Fibroblast of skin of left biceps (primary cell): ENCODE measurements around the gene SLC45A1.

Source experiments
- DNase-seq, 2 experiments: peaks; one replicate each; pipeline ENCODE4 v3.0.0-alpha.2; 2013; ENCODE audit warnings: low read depth in 2 of 2

SLC45A1 gene

GRCh38 chr1:8384577-8384976, 66.7 kb downstream of the SLC45A1 start:
- DNase-seq, result no peak

GRCh38 chr1:8386247-8386646, 68.3 kb downstream of the SLC45A1 start:
- DNase-seq, result no peak

- no peak for DNase-seq
Measured at GRCh38 chr1:8388732-8389562, 71.0 kb downstream of the SLC45A1 start.

DNA sequence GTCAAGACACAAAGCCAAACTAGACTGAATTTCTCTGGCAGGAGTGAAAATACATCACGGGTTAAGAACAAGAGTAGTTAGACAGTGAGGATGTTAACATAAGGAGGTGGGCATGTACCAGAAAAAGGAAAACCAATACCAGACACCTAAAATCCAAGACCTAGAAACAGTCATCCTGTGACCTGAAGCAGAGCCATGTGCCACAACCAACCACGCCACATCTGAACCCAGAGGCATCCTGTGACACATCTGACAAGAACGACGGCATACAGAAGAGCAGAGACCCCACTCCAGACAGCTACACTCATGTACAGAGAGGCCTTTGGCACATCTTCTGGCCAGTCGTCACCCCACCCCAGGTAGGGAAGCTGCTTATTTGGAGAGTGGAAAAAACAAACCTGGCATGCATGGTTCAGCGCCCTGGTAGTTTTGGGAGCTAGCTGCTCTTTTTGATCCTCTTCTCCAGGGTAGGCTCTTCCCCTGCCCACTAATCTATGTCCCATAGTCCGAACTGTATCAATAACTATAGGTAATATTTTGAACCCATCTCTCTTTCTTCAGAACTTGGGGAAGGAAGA, 72.1 kb downstream of the SLC45A1 start:
- DNase-seq, result no peak

DNA sequence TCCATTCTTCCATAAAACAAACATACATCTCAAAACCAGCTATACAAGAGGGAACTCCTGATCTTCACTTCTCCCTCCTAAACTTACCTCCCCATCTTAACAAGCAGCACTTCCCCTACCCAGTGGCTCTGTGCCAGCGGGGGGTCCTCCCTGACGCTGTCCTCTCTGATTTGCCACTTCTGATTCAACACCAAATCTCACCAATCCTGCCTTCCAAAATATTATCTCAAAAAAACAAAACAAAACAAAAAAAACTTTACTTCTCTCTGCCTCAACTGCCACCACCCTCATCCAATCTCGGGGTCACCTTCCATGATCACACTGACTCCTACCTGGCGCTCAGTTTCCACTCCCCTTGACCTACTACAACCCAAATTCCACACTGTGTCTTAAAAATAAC, 72.8 kb downstream of the SLC45A1 start:
- no peak for DNase-seq

DNA sequence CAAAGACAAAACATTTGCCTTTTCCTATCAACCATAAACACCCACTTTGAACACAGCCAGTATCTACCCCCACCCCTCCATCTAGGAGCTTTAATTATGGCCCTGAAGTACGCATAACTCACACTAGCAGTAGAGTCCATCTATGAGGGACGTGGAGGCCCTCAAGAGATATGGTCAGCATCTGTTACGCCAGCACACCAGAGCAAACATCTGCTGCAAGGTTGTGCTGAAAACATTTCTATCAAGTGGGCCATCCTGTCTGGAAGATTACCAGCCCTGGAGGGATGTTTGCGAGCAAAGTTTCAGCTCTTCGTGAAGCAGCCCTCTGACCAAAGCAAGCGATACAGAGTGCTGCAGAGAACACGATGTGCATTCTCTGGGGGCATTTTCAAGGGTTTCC, 74.6 kb downstream of the SLC45A1 start:
- no peak for DNase-seq
